ENCODE measurements around the gene SRPK2. TPM values are rescaled to one million over a fixed set of nuclear protein-coding genes. Genes with fewer than 3 reads are reported as not detected.
"Not testable (repeated sequence)": the region's sequence is repeated elsewhere in the genome, so short reads cannot be mapped to it uniquely, and the experiment has no call there.

SRPK2 gene
- 47.1 TPM for total RNA-seq

GRCh38 chr7:105388356-105389087, at the start of gene SRPK2:
Gene SRPK2, minus strand, starts transcription at chr7:105388921.
- H3K4me1 ChIP-seq: peaks cover 15% of the 10 kb centered on the region
- intact Hi-C loops (cut with DNase I): no loop called here
- peak within 1 kb of the TSS; percentile 91 to 99 for H3K4me3 ChIP-seq
- no peaks in the 10 kb centered on the region for H3K27me3 ChIP-seq
- TF ChIP-seq, protein P1, sequence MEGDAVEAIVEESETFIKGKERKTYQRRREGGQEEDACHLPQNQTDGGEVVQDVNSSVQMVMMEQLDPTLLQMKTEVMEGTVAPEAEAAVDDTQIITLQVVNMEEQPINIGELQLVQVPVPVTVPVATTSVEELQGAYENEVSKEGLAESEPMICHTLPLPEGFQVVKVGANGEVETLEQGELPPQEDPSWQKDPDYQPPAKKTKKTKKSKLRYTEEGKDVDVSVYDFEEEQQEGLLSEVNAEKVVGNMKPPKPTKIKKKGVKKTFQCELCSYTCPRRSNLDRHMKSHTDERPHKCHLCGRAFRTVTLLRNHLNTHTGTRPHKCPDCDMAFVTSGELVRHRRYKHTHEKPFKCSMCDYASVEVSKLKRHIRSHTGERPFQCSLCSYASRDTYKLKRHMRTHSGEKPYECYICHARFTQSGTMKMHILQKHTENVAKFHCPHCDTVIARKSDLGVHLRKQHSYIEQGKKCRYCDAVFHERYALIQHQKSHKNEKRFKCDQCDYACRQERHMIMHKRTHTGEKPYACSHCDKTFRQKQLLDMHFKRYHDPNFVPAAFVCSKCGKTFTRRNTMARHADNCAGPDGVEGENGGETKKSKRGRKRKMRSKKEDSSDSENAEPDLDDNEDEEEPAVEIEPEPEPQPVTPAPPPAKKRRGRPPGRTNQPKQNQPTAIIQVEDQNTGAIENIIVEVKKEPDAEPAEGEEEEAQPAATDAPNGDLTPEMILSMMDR (IDR thresholded peaks at IDR 0.05): no peak
- TF ChIP-seq POLR2AphosphoS5 (IDR thresholded peaks at IDR 0.05; ENCODE audit: insufficient read depth in 1 of 2, low read depth in 1 of 2) (no peak), POLR2A (IDR thresholded peaks at IDR 0.05) (no peak)
- H3K36me3 ChIP-seq: no peaks in the 10 kb centered on the region
- DNase-seq (ENCODE audit: extremely low spot score in 2 of 2): no peak
- H3K27ac ChIP-seq: peak within 1 kb of the TSS; percentile 83
- H3K9me3 ChIP-seq: no peaks in the 10 kb centered on the region

DNA sequence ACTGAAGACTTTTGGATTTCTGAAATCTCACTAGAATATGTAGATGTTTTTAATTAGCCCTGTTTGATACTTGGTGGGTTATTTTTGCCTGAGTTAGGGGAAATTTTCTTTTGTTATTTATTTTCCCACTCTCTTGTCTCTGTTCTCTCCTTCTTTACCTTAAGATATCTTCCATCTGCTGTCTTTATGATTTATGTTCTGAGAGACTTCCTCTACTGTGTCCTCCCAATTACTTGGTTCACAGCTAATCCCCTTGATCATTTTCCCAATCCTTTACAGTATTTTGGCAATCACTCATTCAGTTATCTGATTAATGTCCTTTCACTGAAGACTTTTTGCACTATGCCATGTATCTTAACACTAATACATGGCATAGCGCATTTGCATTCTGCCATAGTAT, 49.5 kb upstream of the SRPK2 start:
- no peak overlapping the region for H3K27ac ChIP-seq
- no peak for TF ChIP-seq POLR2AphosphoS5 (IDR thresholded peaks at IDR 0.05; ENCODE audit: insufficient read depth in 1 of 2, low read depth in 1 of 2)
- TF ChIP-seq, protein P1 (IDR thresholded peaks at IDR 0.05): no peak
- TF ChIP-seq POLR2A (IDR thresholded peaks at IDR 0.05): no peak
- DNase-seq (ENCODE audit: extremely low spot score in 2 of 2): no peak

GRCh38 chr7:105437356-105437755, 48.6 kb upstream of the SRPK2 start:
- H3K27ac ChIP-seq; intact Hi-C loops (cut with DNase I); DNase-seq (ENCODE audit: extremely low spot score in 2 of 2); H3K4me3 ChIP-seq; H3K36me3 ChIP-seq; H3K27me3 ChIP-seq; H3K9me3 ChIP-seq; H3K4me1 ChIP-seq: not testable (repeated sequence)

More for the DNA sequence above, 49.5 kb upstream of the SRPK2 start:
- Histone ChIP-seq H3K27me3 (no peaks in the 10 kb centered on the region), H3K9me3 (no peaks in the 10 kb centered on the region), H3K4me3 (no peak overlapping the region), H3K4me1 (peaks cover 8% of the 10 kb centered on the region), H3K36me3 (no peaks in the 10 kb centered on the region)
- intact Hi-C loops (cut with DNase I): no loop called here

GRCh38 chr7:105429746-105430612, 41.3 kb upstream of the SRPK2 start:
- no peak overlapping the region for H3K27ac ChIP-seq
- no peak for DNase-seq (ENCODE audit: extremely low spot score in 2 of 2)

DNA sequence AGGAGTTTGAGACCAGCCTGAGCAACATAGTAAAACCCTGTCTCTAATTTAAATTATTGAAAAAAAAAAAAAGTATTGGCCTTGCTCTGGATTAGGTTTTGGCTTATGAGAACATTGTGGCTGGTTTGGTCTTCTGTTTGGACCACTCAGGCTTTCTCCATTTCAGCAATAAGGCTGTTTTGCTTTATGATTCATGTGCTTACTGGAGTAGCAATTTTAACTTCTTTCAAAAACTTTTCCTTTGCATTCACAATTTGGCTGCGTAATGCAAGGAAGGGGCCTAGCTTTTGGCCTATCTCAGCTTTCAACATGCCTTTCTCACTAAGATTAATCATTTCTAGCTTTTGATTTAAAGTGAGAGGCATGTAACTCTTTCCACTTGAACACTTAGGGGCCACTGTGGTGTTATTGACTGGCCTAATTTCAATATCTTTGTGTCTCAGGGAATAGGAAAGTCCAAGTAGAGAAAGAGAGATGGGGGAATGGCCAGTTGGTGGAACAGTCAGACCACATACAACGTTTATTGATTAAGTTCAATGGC, 38.0 kb upstream of the SRPK2 start:
- no peaks in the 10 kb centered on the region for H3K9me3 ChIP-seq
- H3K36me3 ChIP-seq: no peaks in the 10 kb centered on the region
- intact Hi-C loops (cut with DNase I): no loop called here
- TF ChIP-seq, protein P1 (IDR thresholded peaks at IDR 0.05): no peak
- TF ChIP-seq POLR2A (IDR thresholded peaks at IDR 0.05) (no peak), POLR2AphosphoS5 (IDR thresholded peaks at IDR 0.05; ENCODE audit: insufficient read depth in 1 of 2, low read depth in 1 of 2) (no peak)
- DNase-seq (ENCODE audit: extremely low spot score in 2 of 2): no peak
- no peak overlapping the region for H3K4me3 ChIP-seq
- no peaks in the 10 kb centered on the region for H3K4me1 ChIP-seq
- no peak overlapping the region for H3K27ac ChIP-seq
- H3K27me3 ChIP-seq: no peaks in the 10 kb centered on the region

More at GRCh38 chr7:105429746-105430612, 41.3 kb upstream of the SRPK2 start:
- Histone ChIP-seq H3K27me3 (no peaks in the 10 kb centered on the region), H3K9me3 (no peaks in the 10 kb centered on the region), H3K4me3 (no peak overlapping the region), H3K36me3 (no peaks in the 10 kb centered on the region), H3K4me1 (no peaks in the 10 kb centered on the region)
- intact Hi-C loops (cut with DNase I): no loop called here
- TF ChIP-seq POLR2AphosphoS5 (IDR thresholded peaks at IDR 0.05; ENCODE audit: insufficient read depth in 1 of 2, low read depth in 1 of 2): no peak
- TF ChIP-seq, protein P1 (IDR thresholded peaks at IDR 0.05): peak in 2 of 3 experiments; percentile 22 to 38
- no peak for TF ChIP-seq POLR2A (IDR thresholded peaks at IDR 0.05)
